ENCODE results near the gene HECTD2. TPM values are rescaled to one million over a fixed set of nuclear protein-coding genes. Genes with fewer than 3 reads are reported as not detected.

HECTD2 gene
- total RNA-seq, 1 donor from 2014 or later: 8.1 TPM

GRCh38 chr10:91422915-91423314 is 12.8 kb downstream of the HECTD2 start:
- intact Hi-C loops (cut with micrococcal nuclease): no loop called here
- H3K36me3 Mint-ChIP-seq (ENCODE audit: low read depth): no peaks in the 10 kb centered on the region
- no peak for ATAC-seq (ENCODE audit: low read depth)

GRCh38 chr10:91424016-91424415 is 13.9 kb downstream of the HECTD2 start:
- DNase-seq (no peak), ATAC-seq (ENCODE audit: low read depth) (no peak)
- H3K27me3 Mint-ChIP-seq: no peaks in the 10 kb centered on the region
- intact Hi-C loops (cut with micrococcal nuclease): no loop called here
- CTCF ChIA-PET: no interaction called here
- no peak for TF ChIP-seq CTCF (IDR thresholded peaks at IDR 0.05)
- no peak overlapping the region for H3K4me3 Mint-ChIP-seq
- no peak overlapping the region for H3K27ac Mint-ChIP-seq
- no peaks in the 10 kb centered on the region for H3K36me3 Mint-ChIP-seq (ENCODE audit: low read depth)
- H3K4me1 Mint-ChIP-seq: peaks cover 2% of the 10 kb centered on the region
- no peaks in the 10 kb centered on the region for H3K9me3 Mint-ChIP-seq
- POLR2A ChIA-PET: no interaction called here

More at GRCh38 chr10:91422915-91423314, 12.8 kb downstream of the HECTD2 start:
- peaks cover 2% of the 10 kb centered on the region for H3K4me1 Mint-ChIP-seq
- ChIA-PET CTCF (no interaction called here), POLR2A (no interaction called here)
- no peak for DNase-seq
- no peaks in the 10 kb centered on the region for H3K27me3 Mint-ChIP-seq
- TF ChIP-seq CTCF (IDR thresholded peaks at IDR 0.05): no peak
- no peaks in the 10 kb centered on the region for H3K9me3 Mint-ChIP-seq
- no peak overlapping the region for H3K27ac Mint-ChIP-seq
- H3K4me3 Mint-ChIP-seq: no peak overlapping the region

GRCh38 chr10:91432175-91432574 is 22.0 kb downstream of the HECTD2 start:
- POLR2A ChIA-PET: no interaction called here
- intact Hi-C loops (cut with micrococcal nuclease): no loop called here

GRCh38 chr10:91433620-91434019 is 23.5 kb downstream of the HECTD2 start:
- Mint-ChIP-seq H3K36me3 (ENCODE audit: low read depth) (peaks cover 11% of the 10 kb centered on the region), H3K27ac (no peak overlapping the region), H3K4me3 (no peak overlapping the region), H3K4me1 (peaks cover 2% of the 10 kb centered on the region), H3K9me3 (peaks cover 4% of the 10 kb centered on the region), H3K27me3 (no peaks in the 10 kb centered on the region)
- CTCF ChIA-PET: no interaction called here
- intact Hi-C loops (cut with micrococcal nuclease): no loop called here
- DNase-seq (no peak), ATAC-seq (ENCODE audit: low read depth) (no peak)
- POLR2A ChIA-PET: no interaction called here
- no peak for TF ChIP-seq CTCF (IDR thresholded peaks at IDR 0.05)

More at GRCh38 chr10:91432175-91432574, 22.0 kb downstream of the HECTD2 start:
- Mint-ChIP-seq H3K4me3 (no peak overlapping the region), H3K36me3 (ENCODE audit: low read depth) (peaks cover 4% of the 10 kb centered on the region), H3K27me3 (no peaks in the 10 kb centered on the region), H3K9me3 (no peaks in the 10 kb centered on the region), H3K27ac (no peak overlapping the region), H3K4me1 (peaks cover 2% of the 10 kb centered on the region)
- TF ChIP-seq CTCF (IDR thresholded peaks at IDR 0.05): no peak
- DNase-seq (no peak), ATAC-seq (ENCODE audit: low read depth) (no peak)
- CTCF ChIA-PET: no interaction called here

- DNase-seq: no peak
- peaks cover 2% of the 10 kb centered on the region for H3K4me1 Mint-ChIP-seq
- POLR2A ChIA-PET: no interaction called here
- no peak overlapping the region for H3K4me3 Mint-ChIP-seq
- TF ChIP-seq CTCF (IDR thresholded peaks at IDR 0.05): no peak
- CTCF ChIA-PET: no interaction called here
- intact Hi-C loops (cut with micrococcal nuclease): no loop called here
- no peak overlapping the region for H3K27ac Mint-ChIP-seq
- ATAC-seq (ENCODE audit: low read depth): no peak
- peaks cover 4% of the 10 kb centered on the region for H3K9me3 Mint-ChIP-seq
- H3K36me3 Mint-ChIP-seq (ENCODE audit: low read depth): peaks cover 13% of the 10 kb centered on the region
- H3K27me3 Mint-ChIP-seq: no peaks in the 10 kb centered on the region
Observed at GRCh38 chr10:91434041-91434440, 23.9 kb downstream of the HECTD2 start.

Data from activated B cell treated with CpG ODN at 0.5 μM for 24 hours (primary cell).